ENCODE measurements around the gene FPGS. TPM values are rescaled to one million over a fixed set of nuclear protein-coding genes. Genes with fewer than 3 reads are reported as not detected.
A peak's percentile ranks its signal among the peaks of the same experiment; 100 is the strongest.

FPGS gene
- total and polyA plus RNA-seq, 8 donors = 38.8 to 97.4 (median 51.8) TPM

DNA sequence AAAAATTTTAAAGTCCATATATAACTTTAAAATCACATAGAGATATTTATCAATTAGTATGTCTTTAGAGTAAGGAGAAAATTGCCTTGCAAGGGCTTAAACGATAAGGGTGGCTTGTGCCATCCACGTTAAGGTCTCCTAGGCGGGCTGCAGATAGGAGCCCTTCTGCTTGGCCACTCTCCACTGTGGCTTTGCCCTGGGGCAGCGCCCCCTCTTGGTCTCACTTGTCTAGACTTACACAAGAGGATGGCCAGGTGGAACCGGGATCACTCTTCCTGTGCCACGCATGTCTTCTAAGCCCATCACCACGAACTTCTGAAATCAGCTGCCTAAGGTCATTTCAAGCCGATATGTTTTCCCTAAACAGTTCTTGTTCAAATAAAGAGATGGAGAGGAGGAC, 2.9 kb downstream of the FPGS start:
- Histone ChIP-seq H3K27ac (no peak overlapping the region), H3K36me3 (peaks cover 0 to 63% of the 10 kb centered on the region in 2 donors), H3K4me1 (peaks cover 16 to 47% of the 10 kb centered on the region in 2 donors), H3K9me3 (no peaks in the 10 kb centered on the region), H3K4me3 (no peak overlapping the region), H3K27me3 (no peaks in the 10 kb centered on the region)
- intact Hi-C loops (cut with DNase I) = no loop called here
- DNase-seq = no peak
- TF ChIP-seq, protein P1, sequence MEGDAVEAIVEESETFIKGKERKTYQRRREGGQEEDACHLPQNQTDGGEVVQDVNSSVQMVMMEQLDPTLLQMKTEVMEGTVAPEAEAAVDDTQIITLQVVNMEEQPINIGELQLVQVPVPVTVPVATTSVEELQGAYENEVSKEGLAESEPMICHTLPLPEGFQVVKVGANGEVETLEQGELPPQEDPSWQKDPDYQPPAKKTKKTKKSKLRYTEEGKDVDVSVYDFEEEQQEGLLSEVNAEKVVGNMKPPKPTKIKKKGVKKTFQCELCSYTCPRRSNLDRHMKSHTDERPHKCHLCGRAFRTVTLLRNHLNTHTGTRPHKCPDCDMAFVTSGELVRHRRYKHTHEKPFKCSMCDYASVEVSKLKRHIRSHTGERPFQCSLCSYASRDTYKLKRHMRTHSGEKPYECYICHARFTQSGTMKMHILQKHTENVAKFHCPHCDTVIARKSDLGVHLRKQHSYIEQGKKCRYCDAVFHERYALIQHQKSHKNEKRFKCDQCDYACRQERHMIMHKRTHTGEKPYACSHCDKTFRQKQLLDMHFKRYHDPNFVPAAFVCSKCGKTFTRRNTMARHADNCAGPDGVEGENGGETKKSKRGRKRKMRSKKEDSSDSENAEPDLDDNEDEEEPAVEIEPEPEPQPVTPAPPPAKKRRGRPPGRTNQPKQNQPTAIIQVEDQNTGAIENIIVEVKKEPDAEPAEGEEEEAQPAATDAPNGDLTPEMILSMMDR (IDR thresholded peaks at IDR 0.05) = peak in 1 of 2 donors; percentile 9
- ATAC-seq = no peak

DNA sequence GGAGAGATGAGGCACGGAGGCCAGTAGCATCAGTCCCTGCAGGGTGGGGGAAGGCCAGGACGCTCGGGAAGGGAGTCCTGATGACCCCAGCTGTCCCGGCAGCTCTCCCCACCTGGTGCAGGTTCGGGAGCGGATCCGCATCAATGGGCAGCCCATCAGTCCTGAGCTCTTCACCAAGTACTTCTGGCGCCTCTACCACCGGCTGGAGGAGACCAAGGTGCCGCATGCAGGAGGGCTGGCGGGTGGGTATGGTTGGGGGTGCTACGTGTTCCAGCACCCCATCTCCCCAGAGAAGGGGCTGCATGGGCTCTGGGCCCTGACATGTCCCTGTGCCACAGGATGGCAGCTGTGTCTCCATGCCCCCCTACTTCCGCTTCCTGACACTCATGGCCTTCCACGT, 4.2 kb downstream of the FPGS start:
- H3K4me3 ChIP-seq = no peak overlapping the region
- DNase-seq (peak in 1 of 4 donors; percentile 45), ATAC-seq (no peak)
- TF ChIP-seq, protein P1 (IDR thresholded peaks at IDR 0.05) = no peak
- H3K9me3 ChIP-seq = no peaks in the 10 kb centered on the region
- no peaks in the 10 kb centered on the region for H3K27me3 ChIP-seq
- H3K36me3 ChIP-seq = peaks cover 0 to 76% of the 10 kb centered on the region in 2 donors
- H3K4me1 ChIP-seq = peaks cover 16 to 37% of the 10 kb centered on the region in 2 donors
- H3K27ac ChIP-seq = no peak overlapping the region
- intact Hi-C loops (cut with DNase I) = no loop called here

DNA sequence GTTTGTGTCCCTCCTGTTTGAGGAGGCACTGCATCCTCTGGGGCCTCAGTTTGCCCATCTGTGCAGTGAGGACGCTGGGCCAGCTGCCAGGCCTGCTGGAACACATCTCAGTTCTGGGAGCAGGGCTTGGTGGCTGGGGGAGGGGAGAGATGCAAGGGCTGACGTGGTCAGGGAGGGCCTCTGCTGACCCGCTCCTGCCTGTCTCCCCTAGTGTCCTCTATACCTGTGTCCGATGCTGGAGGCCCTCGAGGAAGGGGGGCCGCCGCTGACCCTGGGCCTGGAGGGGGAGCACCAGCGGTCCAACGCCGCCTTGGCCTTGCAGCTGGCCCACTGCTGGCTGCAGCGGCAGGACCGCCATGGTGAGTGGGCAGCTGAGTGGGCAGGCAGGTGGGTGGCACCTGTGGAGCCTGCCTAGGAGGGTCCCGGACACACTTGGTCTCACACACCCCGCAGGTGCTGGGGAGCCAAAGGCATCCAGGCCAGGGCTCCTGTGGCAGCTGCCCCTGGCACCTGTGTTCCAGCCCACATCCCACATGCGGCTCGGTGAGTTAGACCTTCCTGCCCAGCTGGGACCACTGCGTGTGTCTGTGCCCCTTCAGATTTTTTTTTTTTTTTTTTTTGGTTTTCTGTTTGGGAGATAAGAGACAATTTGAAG, 5.8 kb downstream of the FPGS start:
- Histone ChIP-seq H3K9me3 (no peaks in the 10 kb centered on the region), H3K4me3 (no peak overlapping the region), H3K27ac (no peak overlapping the region), H3K4me1 (peaks cover 9 to 26% of the 10 kb centered on the region in 2 donors), H3K27me3 (no peaks in the 10 kb centered on the region), H3K36me3 (peaks cover 0 to 92% of the 10 kb centered on the region in 2 donors)
- DNase-seq (no peak), ATAC-seq (no peak)
- TF ChIP-seq, protein P1 (IDR thresholded peaks at IDR 0.05) = no peak
- intact Hi-C loops (cut with DNase I) = no loop called here

DNA sequence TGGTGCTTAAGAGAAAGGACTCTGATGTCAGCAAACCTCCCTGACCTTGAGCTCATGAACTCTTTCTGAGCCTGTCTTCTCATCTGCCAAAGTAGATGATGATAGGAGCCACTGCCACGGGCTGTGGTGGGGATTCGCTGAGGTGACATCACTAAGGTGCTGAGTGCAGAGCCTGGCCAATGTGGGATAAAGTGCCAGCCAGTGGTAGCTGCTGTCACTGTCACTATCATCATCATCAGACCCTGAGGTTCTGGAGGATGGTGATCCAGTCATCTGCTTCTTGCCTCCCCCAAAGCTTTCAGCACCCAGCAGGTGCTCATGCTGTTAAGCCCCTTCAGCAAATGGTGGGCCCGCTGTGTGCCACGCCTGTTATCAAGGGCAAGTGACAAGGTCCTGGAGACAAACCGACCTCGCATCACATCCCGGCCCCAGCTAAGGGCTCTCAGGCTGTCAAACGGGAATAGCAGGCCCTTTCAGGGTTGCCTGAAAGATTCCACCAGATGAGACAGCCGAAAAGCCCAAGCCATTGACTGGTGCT, 6.4 kb downstream of the FPGS start:
- Histone ChIP-seq H3K4me1 (peaks cover 3 to 20% of the 10 kb centered on the region in 2 donors), H3K36me3 (peaks cover 0 to 97% of the 10 kb centered on the region in 2 donors), H3K9me3 (no peaks in the 10 kb centered on the region), H3K4me3 (no peak overlapping the region), H3K27ac (no peak overlapping the region), H3K27me3 (no peaks in the 10 kb centered on the region)
- intact Hi-C loops (cut with DNase I) = no loop called here
- TF ChIP-seq, protein P1 (IDR thresholded peaks at IDR 0.05) = no peak
- DNase-seq (no peak), ATAC-seq (no peak)

DNA sequence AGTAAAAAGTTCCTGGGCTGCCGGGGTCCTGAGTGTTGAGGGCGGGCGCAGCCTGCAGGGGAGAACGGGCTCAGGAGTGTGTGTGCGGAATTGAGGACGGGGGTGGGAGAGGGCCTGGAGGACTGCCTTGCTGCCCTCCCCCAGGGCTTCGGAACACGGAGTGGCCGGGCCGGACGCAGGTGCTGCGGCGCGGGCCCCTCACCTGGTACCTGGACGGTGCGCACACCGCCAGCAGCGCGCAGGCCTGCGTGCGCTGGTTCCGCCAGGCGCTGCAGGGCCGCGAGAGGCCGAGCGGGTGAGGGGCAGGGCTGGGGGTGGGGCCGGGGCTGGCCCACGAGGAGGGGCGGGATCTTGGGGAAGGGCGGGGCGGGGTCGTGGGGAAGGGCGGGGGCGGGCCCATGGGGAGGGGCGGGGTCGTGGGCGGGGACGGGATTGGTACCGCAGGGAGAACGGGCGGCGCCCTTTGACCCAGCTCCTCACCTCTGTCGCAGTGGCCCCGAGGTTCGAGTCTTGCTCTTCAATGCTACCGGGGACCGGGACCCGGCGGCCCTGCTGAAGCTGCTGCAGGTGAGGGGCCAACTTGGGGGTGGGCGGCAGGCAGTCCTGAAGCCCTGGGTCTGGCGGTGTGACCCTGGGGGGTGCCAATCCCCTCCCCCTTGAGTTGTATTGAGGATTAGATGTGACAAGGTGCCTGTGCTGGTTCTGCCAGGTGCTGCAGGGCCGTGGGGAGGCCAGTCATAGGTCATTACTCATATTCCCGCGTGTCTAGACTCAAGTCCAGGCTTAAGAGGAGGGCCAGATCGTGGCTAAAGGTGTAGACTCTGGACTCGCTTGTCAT, 7.1 kb downstream of the FPGS start:
- DNase-seq (peak in 1 of 4 donors; percentile 83), ATAC-seq (peak; percentile 68)
- peaks cover 0 to 97% of the 10 kb centered on the region in 2 donors for H3K36me3 ChIP-seq
- H3K4me1 ChIP-seq = peaks cover 0 to 14% of the 10 kb centered on the region in 2 donors
- no peak overlapping the region for H3K4me3 ChIP-seq
- H3K27ac ChIP-seq = no peak overlapping the region
- H3K27me3 ChIP-seq = no peaks in the 10 kb centered on the region
- TF ChIP-seq, protein P1 (IDR thresholded peaks at IDR 0.05) = no peak
- H3K9me3 ChIP-seq = no peaks in the 10 kb centered on the region
- intact Hi-C loops (cut with DNase I) = no loop called here

All from left lung (tissue), 10 donors.